ENCODE data around the gene ZNF101. TPM values are rescaled to one million over a fixed set of nuclear protein-coding genes. Genes with fewer than 3 reads are reported as not detected.

The ZNF101 gene
- total RNA-seq, 4 donors from 2014 or later: 6.9 to 13.4 (median 11.3) TPM

DNA sequence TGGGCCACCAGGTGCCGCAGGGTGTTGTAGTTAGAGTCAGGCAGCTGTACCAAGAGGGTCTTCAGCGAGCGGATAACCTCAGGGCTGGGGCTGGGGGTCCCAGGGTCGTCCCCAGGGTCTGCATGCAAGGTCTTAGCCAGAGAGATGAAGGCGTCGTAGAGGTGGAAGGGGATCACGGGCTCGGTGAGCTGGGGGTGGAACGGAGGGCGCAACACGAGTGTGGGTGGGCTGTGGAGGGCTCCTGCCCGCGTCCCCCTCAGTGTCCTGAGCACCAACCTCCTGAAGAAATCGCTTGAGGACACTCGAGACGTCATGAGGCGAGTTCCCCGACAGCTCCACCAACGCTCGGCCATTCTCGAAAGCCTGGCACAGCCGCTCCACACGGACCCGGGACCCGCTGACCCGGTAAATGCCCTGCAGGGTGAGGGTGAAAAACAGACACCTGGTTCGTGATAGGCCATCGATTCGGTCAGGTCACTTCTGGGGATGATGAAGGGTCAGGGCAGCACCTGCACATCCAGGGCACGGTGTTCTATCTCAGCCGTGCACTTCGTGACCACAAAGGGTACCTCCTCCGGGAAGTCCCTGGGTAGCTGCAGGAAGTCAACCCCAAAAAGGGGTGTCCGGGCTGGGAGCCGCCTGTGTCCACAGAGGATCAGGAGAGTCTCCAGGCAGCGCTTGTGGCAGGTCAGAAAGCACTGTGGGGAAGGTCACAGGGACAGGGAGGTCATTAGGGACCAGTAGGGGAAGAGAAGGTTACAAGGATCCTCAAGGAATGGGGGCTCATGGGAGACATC is 33.9 kb upstream of the ZNF101 start:
- TF ChIP-seq CTCF (IDR thresholded peaks at IDR 0.05) (no peak), POLR2A (IDR thresholded peaks at IDR 0.05) (no peak)
- Histone ChIP-seq H3K36me3 (peaks cover 0 to 10% of the 10 kb centered on the region in 2 donors), H3K4me1 (no peaks in the 10 kb centered on the region), H3K27me3 (no peaks in the 10 kb centered on the region), H3K4me3 (replicated peaks in 1 of 3) (no peak overlapping the region), H3K9me3 (no peaks in the 10 kb centered on the region), H3K27ac (no peak overlapping the region)
- DNase-seq: no peak
- 95 to 96% methylated on average over 36 of the region's 36 CpGs for WGBS, 2 donors
- intact Hi-C loops (cut with DNase I): no loop called here

DNA sequence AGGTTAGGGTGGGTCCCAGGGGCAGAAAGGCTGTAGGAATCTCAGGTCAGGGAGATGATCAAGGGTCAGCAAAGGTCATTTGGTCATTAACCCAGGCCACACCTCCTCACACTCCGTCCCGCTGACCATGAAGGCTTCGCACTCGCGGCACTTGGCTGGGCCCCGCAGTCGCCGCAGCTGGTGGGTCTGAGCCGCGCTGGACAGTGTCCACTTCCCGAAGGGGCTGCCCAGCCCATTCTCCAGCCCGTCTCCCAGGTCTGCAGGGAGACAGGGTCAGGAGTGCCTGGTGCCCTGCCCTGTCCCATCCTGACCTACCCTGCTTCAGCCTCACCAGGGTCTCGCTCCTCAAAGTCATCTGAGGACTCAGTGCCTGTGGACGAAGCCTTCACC is 33.3 kb upstream of the ZNF101 start:
- H3K36me3 ChIP-seq: peaks cover 0 to 10% of the 10 kb centered on the region in 2 donors
- WGBS, 2 donors: 95 to 97% methylated on average over 10 to 14 of the region's 14 CpGs
- no peaks in the 10 kb centered on the region for H3K9me3 ChIP-seq
- no peak overlapping the region for H3K27ac ChIP-seq
- TF ChIP-seq POLR2A (IDR thresholded peaks at IDR 0.05): no peak
- no peak for TF ChIP-seq CTCF (IDR thresholded peaks at IDR 0.05)
- H3K4me3 ChIP-seq (replicated peaks in 1 of 3): no peak overlapping the region
- H3K27me3 ChIP-seq: no peaks in the 10 kb centered on the region
- DNase-seq: no peak
- intact Hi-C loops (cut with DNase I): no loop called here
- H3K4me1 ChIP-seq: no peaks in the 10 kb centered on the region

GRCh38 chr19:19636573-19637185 is 32.0 kb upstream of the ZNF101 start:
- no peak for DNase-seq
- Histone ChIP-seq H3K36me3 (peaks cover 0 to 10% of the 10 kb centered on the region in 2 donors), H3K4me3 (replicated peaks in 1 of 3) (no peak overlapping the region), H3K27ac (no peak overlapping the region), H3K9me3 (no peaks in the 10 kb centered on the region), H3K27me3 (no peaks in the 10 kb centered on the region), H3K4me1 (no peaks in the 10 kb centered on the region)
- intact Hi-C loops (cut with DNase I): no loop called here
- WGBS, 2 donors: 87 to 96% methylated on average over 6 to 9 of the region's 9 CpGs
- TF ChIP-seq CTCF (IDR thresholded peaks at IDR 0.05) (no peak), POLR2A (IDR thresholded peaks at IDR 0.05) (no peak)

DNA sequence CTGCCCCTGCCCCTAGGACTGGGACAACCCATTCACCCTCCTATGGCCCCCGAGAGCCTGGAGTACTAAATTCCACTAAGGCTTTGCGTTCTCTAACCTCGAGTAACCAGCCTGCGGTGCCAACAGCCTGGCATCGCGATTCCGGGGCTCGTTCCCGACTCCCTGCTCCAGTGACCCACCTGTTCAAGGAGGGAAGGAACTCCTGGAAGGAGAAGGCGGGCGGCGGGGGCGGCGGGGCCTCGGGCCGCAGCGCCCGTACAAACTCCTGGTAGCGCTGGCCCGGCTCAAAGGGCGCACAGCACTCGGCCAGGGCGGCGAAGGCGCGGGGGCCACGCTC is 31.5 kb upstream of the ZNF101 start:
- H3K27ac ChIP-seq: no peak overlapping the region
- intact Hi-C loops (cut with DNase I): no loop called here
- TF ChIP-seq CTCF (IDR thresholded peaks at IDR 0.05) (no peak), POLR2A (IDR thresholded peaks at IDR 0.05) (no peak)
- H3K9me3 ChIP-seq: no peaks in the 10 kb centered on the region
- DNase-seq: no peak
- H3K27me3 ChIP-seq: no peaks in the 10 kb centered on the region
- no peaks in the 10 kb centered on the region for H3K4me1 ChIP-seq
- H3K4me3 ChIP-seq (replicated peaks in 1 of 3): no peak overlapping the region
- 55 to 59% methylated on average over 13 to 19 of the region's 27 CpGs for WGBS, 2 donors
- peaks cover 0 to 10% of the 10 kb centered on the region in 2 donors for H3K36me3 ChIP-seq
